Thyroid gland (tissue), 4 donors: Measurements from ENCODE around the gene PHGDH. TPM values are rescaled to one million over a fixed set of nuclear protein-coding genes. Genes with fewer than 3 reads are reported as not detected.

Source experiments
- DNase-seq, 2 donors: peaks; one replicate each; pipeline ENCODE4 v3.0.0-alpha.2; 2019
- H3K27ac ChIP-seq, 3 donors: fragments of 200-600 bp; sonication (generic); 1 replicate in 2 of 3; 2 replicates in 1 of 3; pipeline ENCODE4 v1.5.1; 2016 to 2019; ENCODE audit warnings: mild to moderate bottlenecking in 1 of 3, moderate library complexity in 1 of 3
- H3K27me3 ChIP-seq: fragments of 200-600 bp; sonication (generic); one replicate; pipeline ENCODE4 v1.5.1; 2019
- H3K36me3 ChIP-seq, 2 donors: fragments of 200-600 bp; sonication (generic); one replicate each; pipeline ENCODE4 v1.5.1; 2016 to 2019
- H3K4me1 ChIP-seq, 2 donors: fragments of 200-600 bp; sonication (generic); one replicate each; pipeline ENCODE4 v1.5.1; 2017 to 2019
- H3K4me3 ChIP-seq, 3 donors: fragments of 200-600 bp; sonication (generic); replicated peaks in 1 of 3; 1 replicate in 2 of 3; 2 replicates in 1 of 3; pipeline ENCODE4 v1.5.1; 2016; ENCODE audit warnings: mild to moderate bottlenecking in 1 of 3
- H3K9me3 ChIP-seq: fragments of 200-600 bp; sonication (generic); one replicate; pipeline ENCODE4 v1.5.1; 2017
- POLR2A ChIP-seq, 2 donors: fragments of 450-650 bp; IDR thresholded peaks; one replicate each; pipeline ENCODE4 v1.6.1; 2017; ENCODE audit warnings: antibody characterized with exemption in 2 of 2, mild to moderate bottlenecking in 2 of 2, moderate library complexity in 1 of 2
- WGBS, 2 donors: methylation state at CpG; one replicate each; pipeline ENCODE4 v1.1.5; 2017; 5-methylcytosine and 5-hydroxymethylcytosine counted together
- intact Hi-C: fragments of 100-400 bp; cut with DNase I; formaldehyde crosslinking; loops from one replicate; pipeline ENCODE4 v1.15.1; 2023
- total RNA-seq, 4 donors: library from RNA; depleted of rRNA; stranded (reverse); fragments of >200 nt; gene quantifications; one replicate each; pipeline ENCODE4 v1.2.3, GENCODE V29; 2016
- TF ChIP-seq, protein P1 (sequence below), 6 experiments: fragments of 200-600 bp in 3 of 6; fragments of 450-650 bp in 3 of 6; sonication (generic) in 3 of 6; IDR thresholded peaks; one replicate each; pipeline ENCODE4 v1.5.1; 2016 to 2019; ENCODE audit warnings: antibody characterized with exemption in 6 of 6, mild to moderate bottlenecking in 2 of 6, inconsistent platforms in 1 of 6, moderate library complexity in 1 of 6

The PHGDH gene
- total RNA-seq, 4 donors from 2014 or later, result 36.0 to 308 (median 102) TPM

DNA sequence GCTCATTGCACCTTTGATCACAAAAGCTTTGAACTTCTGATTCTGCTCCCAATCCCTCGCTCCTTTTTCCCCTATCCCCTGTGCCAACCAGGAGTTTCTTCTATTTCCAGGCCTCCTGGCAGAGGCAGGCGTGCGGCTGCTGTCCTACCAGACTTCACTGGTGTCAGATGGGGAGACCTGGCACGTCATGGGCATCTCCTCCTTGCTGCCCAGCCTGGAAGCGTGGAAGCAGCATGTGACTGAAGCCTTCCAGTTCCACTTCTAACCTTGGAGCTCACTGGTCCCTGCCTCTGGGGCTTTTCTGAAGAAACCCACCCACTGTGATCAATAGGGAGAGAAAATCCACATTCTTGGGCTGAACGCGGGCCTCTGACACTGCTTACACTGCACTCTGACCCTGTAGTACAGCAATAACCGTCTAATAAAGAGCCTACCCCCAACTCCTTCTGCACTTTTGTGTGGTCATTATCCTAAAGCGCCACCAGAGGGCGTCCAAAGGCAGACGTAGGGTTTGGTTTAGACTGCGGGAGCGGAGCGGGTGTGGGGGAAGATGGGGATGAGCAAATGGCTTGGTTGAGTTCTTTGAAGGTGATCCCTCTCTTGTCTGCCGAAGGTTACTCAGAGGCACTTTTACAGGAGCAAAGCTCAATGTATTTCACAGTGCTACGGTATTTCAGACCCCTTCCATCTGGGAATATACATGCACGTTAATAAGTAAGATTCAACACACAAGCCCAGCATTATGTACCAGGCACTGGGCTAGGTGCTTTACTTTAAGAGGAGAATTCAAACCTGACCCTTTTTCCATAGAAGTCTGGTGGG is 32.3 kb downstream of the PHGDH start:
- intact Hi-C loops, result loop anchor here (10.0 kb wide), 1 partner anchor 61 kb away; no protein-coding TSS in a partner anchor
- TF ChIP-seq, protein P1, sequence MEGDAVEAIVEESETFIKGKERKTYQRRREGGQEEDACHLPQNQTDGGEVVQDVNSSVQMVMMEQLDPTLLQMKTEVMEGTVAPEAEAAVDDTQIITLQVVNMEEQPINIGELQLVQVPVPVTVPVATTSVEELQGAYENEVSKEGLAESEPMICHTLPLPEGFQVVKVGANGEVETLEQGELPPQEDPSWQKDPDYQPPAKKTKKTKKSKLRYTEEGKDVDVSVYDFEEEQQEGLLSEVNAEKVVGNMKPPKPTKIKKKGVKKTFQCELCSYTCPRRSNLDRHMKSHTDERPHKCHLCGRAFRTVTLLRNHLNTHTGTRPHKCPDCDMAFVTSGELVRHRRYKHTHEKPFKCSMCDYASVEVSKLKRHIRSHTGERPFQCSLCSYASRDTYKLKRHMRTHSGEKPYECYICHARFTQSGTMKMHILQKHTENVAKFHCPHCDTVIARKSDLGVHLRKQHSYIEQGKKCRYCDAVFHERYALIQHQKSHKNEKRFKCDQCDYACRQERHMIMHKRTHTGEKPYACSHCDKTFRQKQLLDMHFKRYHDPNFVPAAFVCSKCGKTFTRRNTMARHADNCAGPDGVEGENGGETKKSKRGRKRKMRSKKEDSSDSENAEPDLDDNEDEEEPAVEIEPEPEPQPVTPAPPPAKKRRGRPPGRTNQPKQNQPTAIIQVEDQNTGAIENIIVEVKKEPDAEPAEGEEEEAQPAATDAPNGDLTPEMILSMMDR (IDR thresholded peaks at IDR 0.05), result peak; percentile 52 to 89 (median 76)
- TF ChIP-seq POLR2A (IDR thresholded peaks at IDR 0.05), result no peak

DNA sequence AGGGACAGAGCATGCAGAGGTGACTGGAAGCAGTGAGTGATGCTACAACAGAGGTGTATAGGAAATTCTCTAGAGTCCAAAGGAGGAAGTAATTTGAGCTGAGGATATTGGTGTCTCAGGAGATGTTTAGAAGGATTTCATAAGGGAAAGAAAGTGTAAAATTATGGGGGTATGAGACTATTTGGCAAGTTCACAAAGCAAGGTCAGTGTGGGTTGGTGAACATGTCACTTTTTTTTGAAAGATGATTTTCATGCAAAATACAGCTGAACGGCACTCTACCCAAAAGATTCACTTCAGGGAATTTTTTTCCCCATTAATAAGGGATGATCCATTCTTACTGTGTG is 32.8 kb downstream of the PHGDH start:
- Histone ChIP-seq H3K27ac (no peak overlapping the region), H3K4me3 (no peak overlapping the region), H3K4me1 (peaks cover 26 to 30% of the 10 kb centered on the region in 2 donors), H3K27me3 (no peaks in the 10 kb centered on the region), H3K9me3 (no peaks in the 10 kb centered on the region), H3K36me3 (no peaks in the 10 kb centered on the region)
- intact Hi-C loops, result loop anchor here (10.0 kb wide), 1 partner anchor 60 kb away; no protein-coding TSS in a partner anchor
- TF ChIP-seq, protein P1 (IDR thresholded peaks at IDR 0.05), result no peak
- TF ChIP-seq POLR2A (IDR thresholded peaks at IDR 0.05), result no peak
- DNase-seq, result no peak
- 93% methylated on average over 1 of the region's 1 CpG for WGBS, 2 donors

More for the DNA sequence above, 32.3 kb downstream of the PHGDH start:
- no peaks in the 10 kb centered on the region for H3K36me3 ChIP-seq
- H3K27ac ChIP-seq, result peak overlapping the region in 2 of 3 donors; percentile 18 to 57
- H3K4me1 ChIP-seq, result peaks cover 30 to 31% of the 10 kb centered on the region in 2 donors
- H3K4me3 ChIP-seq, result no peak overlapping the region
- WGBS, 2 donors, result 38 to 52% methylated on average over 13 to 15 of the region's 17 CpGs
- no peaks in the 10 kb centered on the region for H3K9me3 ChIP-seq
- no peaks in the 10 kb centered on the region for H3K27me3 ChIP-seq
- peak; percentile 67 to 76 for DNase-seq

DNA sequence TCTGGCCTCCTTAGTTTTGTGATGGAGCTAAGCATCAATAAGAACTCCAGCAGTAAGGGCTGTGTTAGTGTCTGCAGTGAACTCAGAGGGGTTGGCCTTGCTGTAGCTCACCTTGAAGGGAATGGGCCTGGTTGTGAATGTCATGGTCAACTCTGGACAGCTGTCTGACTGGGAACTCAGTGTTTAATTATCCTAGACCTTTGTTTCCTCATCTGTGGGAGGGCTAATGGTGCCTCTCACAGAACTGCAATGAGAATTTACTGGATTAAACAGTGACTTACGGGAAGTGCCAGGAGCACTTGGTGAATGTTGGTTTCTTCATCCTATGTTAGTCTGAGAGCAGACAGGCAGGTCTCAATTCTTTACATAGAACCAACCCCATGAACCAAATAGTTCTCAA is 33.3 kb downstream of the PHGDH start:
- no peak for TF ChIP-seq POLR2A (IDR thresholded peaks at IDR 0.05)
- TF ChIP-seq, protein P1 (IDR thresholded peaks at IDR 0.05), result no peak
- 100% methylated on average over 1 of the region's 1 CpG for WGBS, 2 donors
- no peak overlapping the region for H3K27ac ChIP-seq
- H3K36me3 ChIP-seq, result no peaks in the 10 kb centered on the region
- no peak for DNase-seq
- intact Hi-C loops, result loop anchor here (10.0 kb wide), 1 partner anchor 60 kb away; no protein-coding TSS in a partner anchor
- H3K9me3 ChIP-seq, result no peaks in the 10 kb centered on the region
- no peaks in the 10 kb centered on the region for H3K27me3 ChIP-seq
- H3K4me3 ChIP-seq, result no peak overlapping the region
- H3K4me1 ChIP-seq, result peaks cover 22 to 30% of the 10 kb centered on the region in 2 donors

DNA sequence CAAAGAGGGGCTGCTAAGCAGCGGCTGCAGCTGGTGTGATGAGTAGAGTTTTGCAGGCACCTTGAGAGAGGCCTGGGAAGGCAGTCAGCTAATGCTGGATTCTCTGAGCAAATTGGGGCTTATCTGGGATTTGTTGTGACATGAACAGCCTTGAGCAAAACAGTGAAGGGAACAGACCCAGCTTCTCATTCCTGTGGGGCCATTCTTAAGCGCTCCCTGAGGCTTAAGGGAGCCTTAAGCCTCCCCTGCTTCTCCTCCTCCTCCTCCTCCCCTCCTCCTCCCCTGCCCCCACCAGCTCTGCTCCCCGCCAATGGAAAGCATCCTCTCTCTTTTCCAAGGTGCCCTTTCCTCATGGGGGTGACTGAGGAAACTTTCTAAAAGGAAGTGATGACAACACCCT is 35.7 kb downstream of the PHGDH start:
- no peak for DNase-seq
- 82 to 89% methylated on average over 3 of the region's 3 CpGs for WGBS, 2 donors
- intact Hi-C loops, result loop anchor here (10.0 kb wide), 1 partner anchor 57 kb away; no protein-coding TSS in a partner anchor

More for the DNA sequence above, 35.7 kb downstream of the PHGDH start:
- Histone ChIP-seq H3K27ac (no peak overlapping the region), H3K4me1 (peaks cover 5 to 11% of the 10 kb centered on the region in 2 donors), H3K4me3 (no peak overlapping the region), H3K27me3 (no peaks in the 10 kb centered on the region), H3K9me3 (no peaks in the 10 kb centered on the region), H3K36me3 (no peaks in the 10 kb centered on the region)
- TF ChIP-seq, protein P1 (IDR thresholded peaks at IDR 0.05), result no peak
- TF ChIP-seq POLR2A (IDR thresholded peaks at IDR 0.05), result no peak
